H1 (cell line): ENCODE measurements around the gene IL12RB2. TPM values are rescaled to one million over a fixed set of nuclear protein-coding genes. Genes with fewer than 3 reads are reported as not detected.

ENCODE experiments used
- CTCF ChIA-PET: fragments of 300-600 bp; sonication (Branson Sonifier 250); formaldehyde crosslinking; loops from one replicate; lab custom pipeline; 2021; ENCODE audit not compliant: partially characterized antibody; lab: Charles Lee
- POLR2A ChIA-PET: fragments of 300-600 bp; sonication (Branson Sonifier 250); formaldehyde crosslinking; loops from one replicate; lab custom pipeline; 2021; ENCODE audit warnings: inconsistent platforms; ENCODE audit not compliant: partially characterized antibody; lab: Charles Lee
- DNase-seq, 2 experiments: peaks; one replicate each; pipeline versions ENCODE4 v3.0.0 to v3.0.0-alpha.2; 2010 to 2022; ENCODE audit warnings: low spot score in 2 of 2, low read depth in 1 of 2, mixed read lengths in 1 of 2
- FAIRE-seq: peaks from 2 replicates; lab custom pipeline; 2011; peaks lifted over from hg19 to GRCh38; lab: Jason Lieb, UNC
- H2AFZ ChIP-seq: 2 replicates; pipeline ENCODE4 v1.8.1; 2012; ENCODE audit warnings: low read length, inconsistent platforms
- H2AK5ac ChIP-seq: 2 replicates; pipeline ENCODE4 v1.6.1; 2013; ENCODE audit warnings: low read depth, low read length
- H2BK120ac ChIP-seq: replicated peaks from 2 replicates; pipeline ENCODE3; 2013; ENCODE audit warnings: low read depth, low read length, inconsistent platforms
- H2BK12ac ChIP-seq: 2 replicates; pipeline ENCODE4 v1.6.1; 2013; ENCODE audit warnings: low read depth, low read length
- H2BK15ac ChIP-seq: 2 replicates; pipeline ENCODE4 v1.6.1; 2013; ENCODE audit warnings: low read length
- H2BK20ac ChIP-seq: 2 replicates; pipeline ENCODE4 v1.6.1; 2013; ENCODE audit warnings: low read length
- H2BK5ac ChIP-seq: 2 replicates; pipeline ENCODE4 v1.6.1; 2013; ENCODE audit warnings: low read depth, low read length
- H3K14ac ChIP-seq: 2 replicates; pipeline ENCODE4 v1.6.1; 2013; ENCODE audit warnings: inconsistent platforms; ENCODE audit not compliant: insufficient read length
- H3K18ac ChIP-seq: 2 replicates; pipeline ENCODE4 v1.6.1; 2013; ENCODE audit warnings: low read length; ENCODE audit errors: extremely low read depth
- H3K23ac ChIP-seq: 2 replicates; pipeline ENCODE4 v1.6.1; 2013; ENCODE audit warnings: inconsistent platforms; ENCODE audit not compliant: insufficient read length
- H3K23me2 ChIP-seq: 2 replicates; pipeline ENCODE4 v1.6.1; 2013; ENCODE audit warnings: low read depth, low read length
- H3K27ac ChIP-seq: 2 replicates; pipeline ENCODE4 v1.6.1; 2011; ENCODE audit warnings: low read depth, low read length, inconsistent platforms
- H3K27me3 ChIP-seq, 4 experiments: replicated peaks in 1 of 4; 1 replicate in 1 of 4; 2 replicates in 3 of 4; pipeline versions ENCODE4 v1.6.1 to v1.8.1; 2011 to 2013; ENCODE audit warnings: low read length in 3 of 4, mild to moderate bottlenecking in 3 of 4, inconsistent platforms in 2 of 4, mixed read lengths in 2 of 4, moderate library complexity in 1 of 4; ENCODE audit not compliant: control insufficient read depth in 3 of 4, insufficient read depth in 3 of 4; ENCODE audit errors: extremely low read depth in 1 of 4
- H3K36me3 ChIP-seq, 4 experiments: 2 replicates each; pipeline versions ENCODE4 v1.6.1 to v1.8.1; 2011 to 2013; ENCODE audit warnings: mild to moderate bottlenecking in 4 of 4, low read length in 3 of 4, moderate library complexity in 2 of 4, control low read depth in 1 of 4, inconsistent platforms in 1 of 4; ENCODE audit not compliant: insufficient read depth in 4 of 4, control insufficient read depth in 2 of 4
- H3K4ac ChIP-seq: replicated peaks from 2 replicates; pipeline ENCODE3; 2013; ENCODE audit warnings: low read length, low read depth, mixed read lengths, inconsistent platforms; ENCODE audit not compliant: insufficient read length
- H3K4me1 ChIP-seq, 4 experiments: replicated peaks in 1 of 4; 1 replicate in 1 of 4; 2 replicates in 3 of 4; pipeline versions ENCODE4 v1.6.1 to v1.8.1; 2011 to 2013; ENCODE audit warnings: low read length in 3 of 4, inconsistent platforms in 2 of 4, mixed read lengths in 1 of 4; ENCODE audit not compliant: insufficient read depth in 4 of 4, control insufficient read depth in 3 of 4
- H3K4me2 ChIP-seq, 2 experiments: 2 replicates each; pipeline versions ENCODE4 v1.6.1 to v1.8.1; 2011 to 2013; ENCODE audit warnings: low read depth in 2 of 2, low read length in 2 of 2, control low read depth in 1 of 2, inconsistent platforms in 1 of 2, mild to moderate bottlenecking in 1 of 2; ENCODE audit not compliant: insufficient read depth in 1 of 2
- H3K4me3 ChIP-seq, 4 experiments: fragments of 200-600, 300-600 bp in 1 of 4; sonication (generic), shearing (Covaris generic), sonication (Bioruptor Twin) in 1 of 4; 2 replicates each; pipeline versions ENCODE4 v1.5.1 to v1.8.1; 2011 to 2016; ENCODE audit warnings: low read length in 4 of 4, low read depth in 3 of 4, control low read depth in 2 of 4, inconsistent platforms in 2 of 4, mild to moderate bottlenecking in 2 of 4, mixed read lengths in 1 of 4, moderate library complexity in 1 of 4; ENCODE audit not compliant: insufficient read depth in 2 of 4; ENCODE audit errors: extremely low read depth in 1 of 4
- H3K56ac ChIP-seq: replicated peaks from 2 replicates; pipeline ENCODE3; 2013; ENCODE audit warnings: low read depth, mild to moderate bottlenecking, mixed read lengths, low read length, inconsistent platforms; ENCODE audit not compliant: insufficient read length
- H3K79me1 ChIP-seq: 2 replicates; pipeline ENCODE4 v1.6.1; 2013; ENCODE audit warnings: low read depth, low read length, control low read depth
- H3K79me2 ChIP-seq, 2 experiments: 2 replicates each; pipeline versions ENCODE4 v1.6.1 to v1.8.1; 2012 to 2013; ENCODE audit warnings: low read length in 2 of 2, mild to moderate bottlenecking in 2 of 2, inconsistent platforms in 1 of 2; ENCODE audit not compliant: insufficient read depth in 2 of 2, control insufficient read depth in 1 of 2
- H3K9ac ChIP-seq, 4 experiments: replicated peaks in 1 of 4; 1 replicate in 1 of 4; 2 replicates in 3 of 4; pipeline versions ENCODE4 v1.6.1 to v1.8.1; 2011 to 2013; ENCODE audit warnings: low read depth in 3 of 4, low read length in 3 of 4, control low read depth in 2 of 4, mild to moderate bottlenecking in 2 of 4, moderate library complexity in 2 of 4, inconsistent platforms in 1 of 4; ENCODE audit errors: extremely low read depth in 1 of 4
- H3K9me3 ChIP-seq, 2 experiments: 2 replicates each; pipeline versions ENCODE4 v1.6.1 to v1.8.1; 2012 to 2013; ENCODE audit warnings: mild to moderate bottlenecking in 2 of 2, moderate library complexity in 2 of 2, control low read depth in 1 of 2, inconsistent platforms in 1 of 2, low read depth in 1 of 2, low read length in 1 of 2, mixed read lengths in 1 of 2; ENCODE audit not compliant: insufficient read depth in 2 of 2
- H4K20me1 ChIP-seq, 2 experiments: replicated peaks in 1 of 2; 2 replicates each; pipeline versions ENCODE3 to v1.8.1; 2011 to 2013; ENCODE audit warnings: inconsistent platforms in 2 of 2, low read length in 2 of 2, mild to moderate bottlenecking in 1 of 2; ENCODE audit not compliant: insufficient read depth in 2 of 2, control insufficient read depth in 1 of 2
- H4K5ac ChIP-seq: 2 replicates; pipeline ENCODE4 v1.6.1; 2013; ENCODE audit warnings: low read length, low read depth, mixed read lengths, inconsistent platforms; ENCODE audit not compliant: insufficient read length
- H4K8ac ChIP-seq: 2 replicates; pipeline ENCODE4 v1.8.0; 2013; ENCODE audit warnings: mild to moderate bottlenecking, moderate library complexity, low read length, inconsistent platforms; ENCODE audit not compliant: insufficient read depth; ENCODE audit errors: extremely low read depth
- H4K91ac ChIP-seq: replicated peaks from 2 replicates; pipeline ENCODE3; 2013; ENCODE audit warnings: low read length, mixed read lengths, inconsistent platforms; ENCODE audit not compliant: insufficient read length
- JUN ChIP-seq: IDR thresholded peaks from 2 replicates; pipeline ENCODE4 v1.6.1; 2011; ENCODE audit warnings: low read depth, mild to moderate bottlenecking, improper control_type of control experiment, low read length
- MAFK ChIP-seq: IDR thresholded peaks from 2 replicates; pipeline ENCODE4 v1.6.1; 2012; ENCODE audit warnings: low read depth, mild to moderate bottlenecking, improper control_type of control experiment, low read length
- POLR2AphosphoS5 ChIP-seq: IDR thresholded peaks from 2 replicates; pipeline ENCODE4 v1.6.1; 2011; ENCODE audit warnings: low read depth, low read length
- WGBS, 2 experiments: shearing (Covaris generic) in 1 of 2; methylation state at CpG; one replicate each; pipeline versions ENCODE4 v1.1.6 to v1.1.7; 2013 to 2015; ENCODE audit warnings: low lambda C conversion rate in 2 of 2, mixed read lengths in 2 of 2, inconsistent platforms in 1 of 2, low coverage in 1 of 2, missing lambda C conversion rate in 1 of 2; ENCODE audit not compliant: insufficient replicate concordance in 2 of 2, insufficient coverage in 1 of 2, insufficient read length in 1 of 2; ENCODE audit errors: extremely low coverage in 1 of 2, missing lambda C conversion rate in 1 of 2; 5-methylcytosine and 5-hydroxymethylcytosine counted together
- polyA plus RNA-seq, 7 experiments: library from polyadenylated mRNA; depleted of rRNA in 3 of 7; stranded (reverse) in 5 of 7; unstranded in 2 of 7; fragments of >200 nt in 5 of 7; fragments of 200-250 nt in 2 of 7; gene quantifications; 1 replicate in 5 of 7; 2 replicates in 1 of 7; 4 replicates in 1 of 7; pipeline versions ENCODE4 v1.2.1 to v1.2.3, GENCODE V29; 2011 to 2013; ENCODE audit warnings: missing spikeins in 2 of 7, mixed read lengths in 2 of 7
- total RNA-seq: library from RNA; stranded (reverse); fragmentation: NEBNext Ultra II Directional; extraction: Animal tissue kit (Norgen Biotek cat#: 25700); gene quantifications from 2 replicates; pipeline ENCODE4 v1.2.1, GENCODE V29; 2021

IL12RB2 gene
- total and polyA plus RNA-seq, 2 of the 8 experiments (the other 6 are each of a cell fraction or from before 2014, with no cell fraction given), result 1.4 TPM

- no peak overlapping the region for H2BK20ac ChIP-seq
- no peak overlapping the region for H2BK120ac ChIP-seq
- WGBS, 2 experiments, result 39% methylated on average over 8 of the region's 8 CpGs; no CpG with 5 or more reads in 1 of the 2 experiments
- DNase-seq (no peak), FAIRE-seq (no peak)
- H3K14ac ChIP-seq, result no peak overlapping the region
- no peak overlapping the region for H4K5ac ChIP-seq
- no peaks in the 10 kb centered on the region for H3K27me3 ChIP-seq
- H3K4me3 ChIP-seq, result peak overlapping the region in 2 of 4 experiments; percentile 4 to 99; a peak in 5 of 8 replicates
- peak overlapping the region; percentile 34 for H4K91ac ChIP-seq
- no peak overlapping the region for H3K23ac ChIP-seq
- H2BK15ac ChIP-seq, result no peak overlapping the region
- peaks cover 0 to 12% (median 2%) of the 10 kb centered on the region in 4 experiments; a peak in 3 of 7 replicates for H3K4me1 ChIP-seq
- POLR2A ChIA-PET, result interaction anchor here (0.6 to 7.8 kb wide), 20 partner anchors 9 to 120 kb away, joined by 3 to 153 read pairs (median 6); no protein-coding TSS in a partner anchor
- H2AFZ ChIP-seq, result peak overlapping the region; percentile 64; the same call in 1 of the 2 replicates
- H3K23me2 ChIP-seq, result peaks cover 7% of the 10 kb centered on the region
- H3K9me3 ChIP-seq, result no peaks in the 10 kb centered on the region
- H4K20me1 ChIP-seq, result peaks cover 18 to 26% of the 10 kb centered on the region in 2 experiments
- no peak overlapping the region for H3K27ac ChIP-seq
- no peak overlapping the region for H3K56ac ChIP-seq
- H3K79me2 ChIP-seq, result peaks cover 28 to 41% of the 10 kb centered on the region in 2 experiments
- CTCF ChIA-PET, result interaction anchor here (0.7 to 6.7 kb wide), 16 partner anchors 9 to 218 kb away, joined by 3 to 40 read pairs (median 4); no protein-coding TSS in a partner anchor
- no peak overlapping the region for H4K8ac ChIP-seq
- TF ChIP-seq POLR2AphosphoS5, result no peak
- no peak for TF ChIP-seq MAFK
- TF ChIP-seq JUN, result no peak
- TF ChIP-seq, all 59 proteins: peak for 0
- no peak overlapping the region for H3K4ac ChIP-seq
- no peaks in the 10 kb centered on the region for H3K79me1 ChIP-seq
- H3K4me2 ChIP-seq, result peak overlapping the region; percentile 91 to 94
- no peak overlapping the region for H2BK5ac ChIP-seq
- H2BK12ac ChIP-seq, result no peak overlapping the region; the same call in 1 of the 2 replicates
- H3K36me3 ChIP-seq, result peaks cover 0 to 18% (median 3%) of the 10 kb centered on the region in 4 experiments; a peak in 4 of 8 replicates
- H3K18ac ChIP-seq, result peak overlapping the region; percentile 27; the same call in 1 of the 2 replicates
- no peak overlapping the region for H2AK5ac ChIP-seq
- no peak overlapping the region for H3K9ac ChIP-seq
Measured at GRCh38 chr1:67431869-67432578, 124.4 kb downstream of the IL12RB2 start.
